ENCODE measurements around the gene CERS6. TPM values are rescaled to one million over a fixed set of nuclear protein-coding genes. Genes with fewer than 3 reads are reported as not detected.

CERS6 gene
- total RNA-seq, 2 experiments from 2014 or later = 8.9 to 9.2 TPM

DNA sequence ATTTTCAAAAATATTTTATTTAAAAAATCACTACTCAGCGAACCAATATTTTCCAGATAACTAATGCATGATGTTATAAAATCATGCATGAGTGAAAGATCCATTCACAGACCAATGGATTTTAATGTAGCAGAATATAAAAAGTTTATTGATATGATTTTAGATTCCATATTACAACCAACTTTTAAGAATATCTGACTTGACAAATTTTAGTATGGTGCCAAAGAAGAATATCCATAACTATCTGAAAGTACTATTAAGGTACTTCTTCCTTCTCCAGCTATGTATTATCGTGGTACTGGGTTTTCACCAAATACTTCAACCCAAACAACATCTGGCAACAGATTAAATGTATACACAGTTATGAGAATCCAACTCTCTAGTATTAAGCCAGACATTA is 246.5 kb downstream of the CERS6 start:
- CTCF ChIA-PET = interaction anchor here (5.2 kb wide), 1 partner anchor 356 kb away, joined by 37 read pairs; no protein-coding TSS in a partner anchor
- Mint-ChIP-seq H3K9me3 (no peaks in the 10 kb centered on the region), H3K4me3 (no peak overlapping the region), H3K4me1 (ENCODE audit: low read depth) (no peaks in the 10 kb centered on the region), H3K27ac (no peak overlapping the region), H3K27me3 (no peaks in the 10 kb centered on the region), H3K36me3 (peaks cover under 1% of the 10 kb centered on the region)
- intact Hi-C loops (cut with micrococcal nuclease) = loop anchor here (10.0 kb wide), 1 partner anchor 222 kb away; no protein-coding TSS in a partner anchor
- POLR2A ChIA-PET = no interaction called here
- no peak for DNase-seq

DNA sequence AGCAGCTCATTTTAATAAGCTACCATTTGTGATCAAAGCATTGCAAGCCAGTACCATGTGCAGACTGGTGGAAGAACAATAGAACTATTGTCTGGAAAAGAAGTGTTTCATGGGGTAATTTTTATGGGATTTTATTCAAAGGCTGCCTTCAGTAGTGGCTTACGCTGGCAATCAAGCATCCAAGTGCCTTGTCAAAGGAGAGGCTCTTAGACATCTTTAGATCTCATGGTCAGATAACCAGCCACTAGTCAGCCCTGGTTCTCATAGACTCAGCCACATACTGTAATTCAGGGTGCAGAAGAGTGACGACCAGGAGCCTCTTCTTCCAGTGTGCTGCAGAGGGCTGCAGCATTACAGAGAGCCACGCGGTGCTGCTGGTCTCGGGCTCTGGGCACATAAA is 247.9 kb downstream of the CERS6 start:
- DNase-seq = no peak
- Mint-ChIP-seq H3K4me3 (no peak overlapping the region), H3K4me1 (ENCODE audit: low read depth) (no peaks in the 10 kb centered on the region), H3K9me3 (no peaks in the 10 kb centered on the region), H3K27ac (no peak overlapping the region), H3K36me3 (no peaks in the 10 kb centered on the region), H3K27me3 (no peaks in the 10 kb centered on the region)
- CTCF ChIA-PET = interaction anchor here (1.7 to 5.2 kb wide), 2 partner anchors 17 to 357 kb away, joined by 4 to 37 read pairs; no protein-coding TSS in a partner anchor
- POLR2A ChIA-PET = no interaction called here
- intact Hi-C loops (cut with micrococcal nuclease) = loop anchor here (10.0 kb wide), 1 partner anchor 221 kb away; no protein-coding TSS in a partner anchor

DNA sequence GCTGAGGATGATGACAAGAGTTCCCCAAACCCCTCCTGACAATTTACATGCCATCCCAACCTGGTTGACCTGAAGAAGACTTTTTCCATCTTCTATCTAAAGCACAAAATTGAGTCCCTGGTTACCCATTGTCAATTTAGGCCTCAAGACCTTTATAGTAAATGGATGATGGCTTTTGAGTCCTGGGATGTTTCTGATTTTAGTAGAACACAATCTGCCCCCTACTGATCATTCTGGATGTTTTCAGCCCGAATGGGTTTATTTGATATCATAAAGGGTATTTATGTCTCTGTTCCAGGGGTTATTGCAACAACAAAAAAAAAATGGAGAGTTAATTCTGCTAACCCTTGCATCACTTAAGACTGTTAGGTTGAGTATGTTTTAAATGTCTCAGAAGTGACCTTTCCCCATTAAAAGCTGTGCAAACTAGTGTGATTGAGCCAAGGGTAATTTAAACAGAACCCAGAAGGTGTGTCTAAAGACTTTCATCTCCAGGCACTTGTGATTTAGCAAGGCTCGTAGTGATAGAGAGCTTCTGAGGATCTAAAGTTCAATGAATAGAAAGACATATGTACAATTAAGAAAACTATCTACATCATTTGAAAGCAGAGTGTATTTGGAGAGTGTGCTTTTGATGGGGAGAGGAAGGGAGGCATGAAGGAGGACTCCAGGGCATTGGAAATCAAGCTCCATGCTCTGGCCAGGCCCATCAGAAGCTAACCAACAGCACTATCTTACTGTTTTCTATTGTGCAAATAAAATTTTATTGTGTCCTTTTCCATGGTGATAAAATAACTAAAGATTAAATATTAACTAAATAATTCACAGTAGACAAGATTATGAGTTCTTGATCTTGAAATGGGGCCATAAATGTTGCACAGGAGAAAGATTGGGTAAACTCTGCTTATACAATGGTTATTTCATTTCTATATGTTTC is 249.7 kb downstream of the CERS6 start:
- DNase-seq = no peak
- Mint-ChIP-seq H3K4me3 (no peak overlapping the region), H3K9me3 (no peaks in the 10 kb centered on the region), H3K4me1 (ENCODE audit: low read depth) (no peaks in the 10 kb centered on the region), H3K36me3 (no peaks in the 10 kb centered on the region), H3K27ac (no peak overlapping the region), H3K27me3 (no peaks in the 10 kb centered on the region)
- ChIA-PET CTCF (interaction anchor here (0.7 to 5.2 kb wide), 10 partner anchors 11 to 369 kb away, joined by 3 to 37 read pairs (median 4); no protein-coding TSS in a partner anchor), POLR2A (no interaction called here)
- intact Hi-C loops (cut with micrococcal nuclease) = loop anchor here (1.0 to 10.0 kb wide), 2 partner anchors 219 to 359 kb away; no protein-coding TSS in a partner anchor

DNA sequence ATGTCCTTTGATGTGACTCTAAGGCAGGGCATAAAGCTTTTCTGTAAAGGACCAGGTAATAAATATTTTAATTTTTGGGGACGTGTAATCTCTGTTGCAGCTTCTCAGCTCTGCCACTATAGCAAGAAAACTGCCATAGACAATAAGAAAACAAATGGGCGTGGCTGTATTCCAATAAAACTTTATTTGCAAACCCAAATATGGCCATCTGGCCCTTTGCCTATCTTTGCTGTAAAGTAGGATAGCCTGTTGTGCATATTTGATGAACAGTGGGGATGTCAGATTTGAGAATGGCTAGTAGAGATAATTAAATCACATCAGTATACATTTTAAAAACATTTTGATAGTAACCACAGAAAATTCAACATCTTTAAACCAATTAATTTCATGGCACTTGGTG is 250.7 kb downstream of the CERS6 start:
- Mint-ChIP-seq H3K9me3 (no peaks in the 10 kb centered on the region), H3K36me3 (no peaks in the 10 kb centered on the region), H3K27me3 (no peaks in the 10 kb centered on the region), H3K27ac (no peak overlapping the region), H3K4me1 (ENCODE audit: low read depth) (peaks cover 1% of the 10 kb centered on the region), H3K4me3 (no peak overlapping the region)
- POLR2A ChIA-PET = no interaction called here
- CTCF ChIA-PET = interaction anchor here (0.7 to 5.2 kb wide), 6 partner anchors 10 to 370 kb away, joined by 3 to 37 read pairs (median 4); no protein-coding TSS in a partner anchor
- no peak for DNase-seq
- intact Hi-C loops (cut with micrococcal nuclease) = loop anchor here (10.0 kb wide), 1 partner anchor 218 kb away; no protein-coding TSS in a partner anchor

DNA sequence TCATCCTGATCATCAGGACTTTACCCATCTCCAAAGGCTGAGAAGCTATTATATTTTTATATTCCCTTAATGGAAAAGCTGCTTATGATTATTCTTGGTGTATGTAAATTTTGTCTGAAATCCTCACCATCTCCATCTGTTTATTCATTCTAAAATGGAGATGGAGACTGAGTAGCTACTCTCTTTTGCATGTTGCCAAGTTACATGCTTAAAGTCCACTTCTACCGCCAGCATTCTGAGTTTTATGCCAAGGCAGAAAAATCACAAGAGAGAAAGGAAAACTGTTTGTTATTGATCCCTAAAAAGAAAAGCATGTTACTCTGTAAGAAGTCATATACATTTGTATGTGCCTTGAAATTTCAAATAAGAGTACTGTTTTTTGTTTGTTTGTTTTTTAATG is 252.0 kb downstream of the CERS6 start:
- Mint-ChIP-seq H3K9me3 (no peaks in the 10 kb centered on the region), H3K27me3 (no peaks in the 10 kb centered on the region), H3K36me3 (no peaks in the 10 kb centered on the region), H3K4me3 (no peak overlapping the region), H3K4me1 (ENCODE audit: low read depth) (peaks cover 3% of the 10 kb centered on the region), H3K27ac (no peak overlapping the region)
- intact Hi-C loops (cut with micrococcal nuclease) = loop anchor here (10.0 kb wide), 1 partner anchor 217 kb away; no protein-coding TSS in a partner anchor
- DNase-seq = no peak
- POLR2A ChIA-PET = no interaction called here
- CTCF ChIA-PET = interaction anchor here (0.6 to 2.1 kb wide), 2 partner anchors 21 to 361 kb away, joined by 3 to 10 read pairs; no protein-coding TSS in a partner anchor

DNA sequence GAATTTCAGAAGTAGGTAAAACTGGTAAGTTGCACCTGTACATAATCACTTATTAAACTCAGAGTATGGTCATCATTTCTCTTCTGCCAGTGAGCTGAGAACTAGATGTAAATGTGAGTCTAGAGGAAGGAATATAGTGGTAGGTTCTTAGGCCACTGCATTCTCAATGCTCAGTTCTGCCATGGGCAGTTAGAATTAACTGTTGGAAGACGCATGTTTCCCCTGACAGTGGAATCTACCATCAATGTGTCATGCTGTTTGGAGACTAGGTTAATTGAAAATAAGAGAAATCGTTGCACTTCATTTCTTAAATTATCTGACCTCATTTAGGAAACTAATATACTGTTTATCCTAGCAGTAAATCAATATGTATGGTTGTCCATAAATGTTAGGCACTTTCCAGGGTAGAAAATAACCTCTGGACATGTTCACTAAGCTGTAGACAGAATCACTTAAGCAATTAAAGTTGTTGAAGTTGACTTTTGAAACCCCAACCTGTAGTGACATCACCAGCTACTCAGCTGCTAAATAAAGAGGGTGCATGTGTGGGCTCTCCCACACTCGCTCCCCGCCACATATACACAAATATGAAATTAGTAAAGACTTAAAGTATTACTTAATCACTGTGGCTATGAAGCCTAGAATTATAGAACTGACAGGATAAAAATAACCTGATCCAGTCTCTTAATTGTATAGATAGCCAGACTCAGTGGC is 254.8 kb downstream of the CERS6 start:
- Mint-ChIP-seq H3K36me3 (no peaks in the 10 kb centered on the region), H3K4me1 (ENCODE audit: low read depth) (peaks cover 3% of the 10 kb centered on the region), H3K27me3 (no peaks in the 10 kb centered on the region), H3K9me3 (no peaks in the 10 kb centered on the region), H3K4me3 (no peak overlapping the region), H3K27ac (no peak overlapping the region)
- CTCF ChIA-PET = interaction anchor here (0.7 to 1.6 kb wide), 2 partner anchors 364 to 688 kb away, joined by 3 to 5 read pairs; no protein-coding TSS in a partner anchor
- intact Hi-C loops (cut with micrococcal nuclease) = no loop called here
- DNase-seq = no peak
- POLR2A ChIA-PET = no interaction called here

DNA sequence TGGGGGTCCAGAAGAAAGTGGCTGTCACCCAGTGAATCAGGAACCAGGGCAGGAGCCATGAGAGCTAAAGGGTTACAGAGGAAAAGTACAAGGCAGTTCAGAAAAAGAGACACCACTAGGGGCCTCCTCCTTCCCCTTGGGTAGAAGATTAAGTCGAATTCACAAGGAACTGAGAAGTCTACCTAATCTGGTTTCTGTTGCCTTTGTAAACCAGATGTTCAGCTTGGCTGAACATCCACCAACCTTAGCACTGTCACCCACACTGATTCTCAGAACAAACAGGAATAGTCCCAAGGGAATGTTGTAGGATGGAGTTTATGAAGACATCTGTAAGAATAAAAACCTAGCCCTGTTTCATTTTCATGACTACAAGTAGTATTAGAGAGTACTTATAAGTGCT is 256.0 kb downstream of the CERS6 start:
- no peak overlapping the region for H3K27ac Mint-ChIP-seq
- no peak overlapping the region for H3K4me3 Mint-ChIP-seq
- no peaks in the 10 kb centered on the region for H3K27me3 Mint-ChIP-seq
- POLR2A ChIA-PET = no interaction called here
- intact Hi-C loops (cut with micrococcal nuclease) = no loop called here
- DNase-seq = no peak
- H3K9me3 Mint-ChIP-seq = no peaks in the 10 kb centered on the region
- H3K36me3 Mint-ChIP-seq = no peaks in the 10 kb centered on the region
- CTCF ChIA-PET = interaction anchor here (1.6 kb wide), 1 partner anchor 365 kb away, joined by 5 read pairs; no protein-coding TSS in a partner anchor
- peaks cover 3% of the 10 kb centered on the region for H3K4me1 Mint-ChIP-seq (ENCODE audit: low read depth)

DNA sequence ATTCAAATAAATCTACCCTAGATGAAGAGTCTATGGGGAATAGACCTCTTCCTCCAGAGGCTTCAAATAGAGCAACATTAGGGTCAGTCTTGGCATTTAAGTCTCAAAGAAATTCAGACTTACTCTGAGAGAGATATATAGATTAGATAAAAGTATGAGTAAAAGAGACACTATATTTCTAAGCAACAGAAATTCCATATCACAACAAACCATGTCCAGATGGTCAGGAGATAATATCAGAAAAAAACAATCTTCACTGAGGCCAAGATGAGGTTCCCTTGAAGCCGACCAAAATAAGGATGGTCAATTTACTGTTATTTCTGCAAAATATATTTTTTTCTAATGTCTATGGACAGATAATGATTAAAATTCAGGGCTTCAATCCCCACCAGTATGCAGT is 257.3 kb downstream of the CERS6 start:
- intact Hi-C loops (cut with micrococcal nuclease) = no loop called here
- Mint-ChIP-seq H3K4me1 (ENCODE audit: low read depth) (peaks cover 15% of the 10 kb centered on the region), H3K9me3 (no peaks in the 10 kb centered on the region), H3K27ac (no peak overlapping the region), H3K4me3 (no peak overlapping the region), H3K27me3 (no peaks in the 10 kb centered on the region), H3K36me3 (no peaks in the 10 kb centered on the region)
- POLR2A ChIA-PET = no interaction called here
- CTCF ChIA-PET = no interaction called here
- DNase-seq = no peak

DNA sequence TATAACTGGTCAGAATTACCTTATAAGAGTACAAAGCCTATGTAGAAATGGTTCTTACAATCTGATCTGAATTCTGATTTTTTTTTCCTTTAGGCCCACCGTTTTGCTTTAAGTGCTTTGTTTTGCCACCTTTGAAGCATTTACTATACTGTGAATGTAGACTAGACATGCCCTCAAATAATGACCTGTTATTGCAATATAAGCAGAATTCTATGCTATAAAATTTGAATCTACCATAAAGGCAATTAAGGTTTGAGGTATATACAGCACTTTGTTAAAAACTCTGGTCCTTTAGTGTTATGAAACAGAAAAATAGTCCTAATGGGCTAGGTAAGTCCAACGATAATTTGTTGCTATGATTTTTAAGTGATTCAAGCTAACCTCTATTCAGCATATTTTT is 259.8 kb downstream of the CERS6 start:
- ChIA-PET CTCF (interaction anchor here (0.6 to 1.9 kb wide), 2 partner anchors 45 to 368 kb away, joined by 3 to 4 read pairs; no protein-coding TSS in a partner anchor), POLR2A (no interaction called here)
- H3K4me3 Mint-ChIP-seq = no peak overlapping the region
- peaks cover 22% of the 10 kb centered on the region for H3K4me1 Mint-ChIP-seq (ENCODE audit: low read depth)
- intact Hi-C loops (cut with micrococcal nuclease) = no loop called here
- DNase-seq = no peak
- no peaks in the 10 kb centered on the region for H3K27me3 Mint-ChIP-seq
- H3K27ac Mint-ChIP-seq = no peak overlapping the region
- peaks cover 6% of the 10 kb centered on the region for H3K36me3 Mint-ChIP-seq
- no peaks in the 10 kb centered on the region for H3K9me3 Mint-ChIP-seq

DNA sequence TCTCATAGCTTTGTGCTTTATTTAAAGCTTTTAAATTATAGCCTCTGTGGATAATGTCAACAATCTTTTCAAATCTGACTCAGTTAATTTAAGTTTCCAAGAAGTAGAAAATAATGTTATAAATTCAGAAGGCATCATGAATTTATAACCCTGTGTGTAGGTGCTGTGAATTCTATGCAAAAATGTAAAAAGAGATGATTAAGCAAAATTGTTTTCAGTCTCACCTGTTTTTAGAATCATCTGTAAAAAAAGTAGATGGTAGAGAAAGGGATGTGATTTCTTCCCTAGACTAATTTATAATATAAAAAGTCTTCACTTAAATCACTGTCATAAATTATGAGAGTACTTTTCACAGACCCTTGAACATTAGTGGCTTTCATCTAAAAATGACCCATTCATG is 260.8 kb downstream of the CERS6 start:
- H3K27ac Mint-ChIP-seq = no peak overlapping the region
- no peaks in the 10 kb centered on the region for H3K27me3 Mint-ChIP-seq
- intact Hi-C loops (cut with micrococcal nuclease) = no loop called here
- no peak for DNase-seq
- H3K36me3 Mint-ChIP-seq = peaks cover 8% of the 10 kb centered on the region
- H3K4me3 Mint-ChIP-seq = no peak overlapping the region
- no peaks in the 10 kb centered on the region for H3K9me3 Mint-ChIP-seq
- peaks cover 20% of the 10 kb centered on the region for H3K4me1 Mint-ChIP-seq (ENCODE audit: low read depth)
- POLR2A ChIA-PET = no interaction called here
- CTCF ChIA-PET = interaction anchor here (0.9 to 1.9 kb wide), 2 partner anchors 11 to 369 kb away, joined by 4 read pairs; no protein-coding TSS in a partner anchor

DNA sequence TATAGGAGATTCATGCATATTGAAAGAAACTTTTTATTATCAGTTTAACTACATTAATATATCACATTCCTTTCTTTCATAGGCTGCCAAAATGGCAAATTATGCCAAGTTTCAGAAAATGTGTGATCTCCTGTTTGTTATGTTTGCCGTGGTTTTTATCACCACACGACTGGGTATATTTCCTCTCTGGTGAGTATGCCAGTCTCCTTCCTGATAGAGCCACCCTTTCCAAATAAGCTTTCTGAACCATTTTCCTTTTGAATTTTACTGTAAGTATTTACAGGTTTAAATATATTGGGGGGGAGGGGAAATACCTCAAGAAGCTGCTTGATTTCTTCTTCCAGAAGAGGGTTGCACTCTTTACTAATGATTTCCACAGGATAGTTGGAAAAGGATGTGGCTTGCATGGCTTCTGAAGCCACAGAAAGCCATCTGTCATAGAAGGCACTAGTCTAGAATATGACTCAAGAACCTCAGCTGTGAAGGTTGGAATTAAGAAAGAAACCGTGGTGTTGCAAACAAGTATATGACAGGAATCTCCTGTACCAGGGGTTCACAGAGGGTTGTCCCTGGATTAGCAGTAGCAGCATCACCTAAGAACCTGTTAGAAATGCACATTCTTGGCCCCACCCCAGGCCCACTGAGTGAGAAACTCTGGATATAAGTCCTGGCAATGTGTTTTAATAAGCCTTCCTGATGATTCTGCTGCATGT is 261.9 kb downstream of the CERS6 start:
- H3K4me3 Mint-ChIP-seq = no peak overlapping the region
- ChIA-PET POLR2A (no interaction called here), CTCF (interaction anchor here (1.4 kb wide), 1 partner anchor 41 kb away, joined by 3 read pairs; no protein-coding TSS in a partner anchor)
- H3K27ac Mint-ChIP-seq = no peak overlapping the region
- intact Hi-C loops (cut with micrococcal nuclease) = loop anchor here (1.0 kb wide), 2 partner anchors 33 to 228 kb away; no protein-coding TSS in a partner anchor
- H3K9me3 Mint-ChIP-seq = no peaks in the 10 kb centered on the region
- H3K27me3 Mint-ChIP-seq = no peaks in the 10 kb centered on the region
- DNase-seq = peak; percentile 29
- peaks cover 21% of the 10 kb centered on the region for H3K4me1 Mint-ChIP-seq (ENCODE audit: low read depth)
- H3K36me3 Mint-ChIP-seq = peaks cover 14% of the 10 kb centered on the region
